HG03066 (cell line): ENCODE data around the gene IL6R.

Source experiments
- ATAC-seq: cut with Tn5 transposase; IDR thresholded peaks from one replicate; pipeline ENCODE4 v1.9.1; 2021; ENCODE audit warnings: low read depth; ENCODE audit not compliant: unreplicated experiment

Gene IL6R

DNA sequence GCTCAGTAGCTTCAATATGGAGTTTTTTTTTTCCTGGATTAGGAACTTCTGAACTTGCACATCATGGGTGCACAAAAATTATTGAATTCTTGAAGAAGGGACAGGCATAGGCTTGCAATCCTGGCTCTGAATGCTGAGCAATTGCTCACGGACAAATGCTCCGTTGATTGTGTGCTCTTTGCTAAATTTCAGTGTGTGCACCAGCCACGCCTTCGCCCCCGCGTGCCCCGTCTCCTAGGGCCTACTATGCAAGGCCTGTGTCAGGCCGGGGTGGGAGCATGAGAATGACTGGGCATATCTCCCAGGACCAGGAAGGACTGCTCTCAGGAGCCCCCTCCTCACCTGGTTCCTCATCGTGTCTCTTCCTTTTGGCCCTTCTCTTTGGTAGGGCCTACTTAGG, 17.4 kb downstream of the IL6R start:
- ATAC-seq: no peak

GRCh38 chr1:154423304-154423987, 18.3 kb downstream of the IL6R start:
- no peak for ATAC-seq

DNA sequence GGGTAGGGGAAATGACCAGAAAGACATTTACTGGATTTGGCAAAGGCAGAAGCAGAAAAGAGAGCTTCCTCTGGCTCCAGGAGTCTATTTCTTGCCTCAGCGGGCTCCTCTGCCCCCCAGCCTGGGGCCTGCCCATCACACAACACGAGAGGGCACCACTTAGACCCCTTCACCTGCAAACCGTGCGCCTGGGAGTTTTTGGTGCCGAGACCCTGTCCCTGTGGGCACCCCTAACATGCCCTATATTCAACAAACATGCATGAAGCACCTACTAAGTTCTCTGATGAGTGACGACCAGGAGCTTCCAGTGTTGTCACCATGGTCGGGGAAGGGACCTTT, 18.8 kb downstream of the IL6R start:
- no peak for ATAC-seq

DNA sequence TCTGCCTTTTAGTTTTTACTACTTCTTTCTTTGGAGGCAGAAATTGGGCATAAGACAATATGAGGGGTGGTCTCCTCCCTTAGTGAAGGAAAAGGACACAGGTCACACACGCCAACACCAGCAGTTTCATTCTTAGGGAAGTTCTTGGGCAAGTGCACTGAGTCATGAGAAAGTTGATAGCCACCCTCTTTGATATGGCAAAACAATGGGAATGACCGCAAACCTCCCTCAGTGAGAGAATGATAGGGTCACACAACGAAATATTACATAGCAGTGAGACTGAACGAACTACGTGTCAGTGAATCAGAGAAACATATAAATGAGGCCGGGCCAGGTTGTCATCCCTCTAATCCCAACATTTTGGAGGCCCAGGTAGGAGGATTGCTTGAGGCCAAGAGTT, 20.0 kb downstream of the IL6R start:
- ATAC-seq: no peak

GRCh38 chr1:154427173-154428139, 22.3 kb downstream of the IL6R start:
- ATAC-seq: no peak

- ATAC-seq: no peak
Observed at GRCh38 chr1:154429118-154429517, 24.0 kb downstream of the IL6R start.

DNA sequence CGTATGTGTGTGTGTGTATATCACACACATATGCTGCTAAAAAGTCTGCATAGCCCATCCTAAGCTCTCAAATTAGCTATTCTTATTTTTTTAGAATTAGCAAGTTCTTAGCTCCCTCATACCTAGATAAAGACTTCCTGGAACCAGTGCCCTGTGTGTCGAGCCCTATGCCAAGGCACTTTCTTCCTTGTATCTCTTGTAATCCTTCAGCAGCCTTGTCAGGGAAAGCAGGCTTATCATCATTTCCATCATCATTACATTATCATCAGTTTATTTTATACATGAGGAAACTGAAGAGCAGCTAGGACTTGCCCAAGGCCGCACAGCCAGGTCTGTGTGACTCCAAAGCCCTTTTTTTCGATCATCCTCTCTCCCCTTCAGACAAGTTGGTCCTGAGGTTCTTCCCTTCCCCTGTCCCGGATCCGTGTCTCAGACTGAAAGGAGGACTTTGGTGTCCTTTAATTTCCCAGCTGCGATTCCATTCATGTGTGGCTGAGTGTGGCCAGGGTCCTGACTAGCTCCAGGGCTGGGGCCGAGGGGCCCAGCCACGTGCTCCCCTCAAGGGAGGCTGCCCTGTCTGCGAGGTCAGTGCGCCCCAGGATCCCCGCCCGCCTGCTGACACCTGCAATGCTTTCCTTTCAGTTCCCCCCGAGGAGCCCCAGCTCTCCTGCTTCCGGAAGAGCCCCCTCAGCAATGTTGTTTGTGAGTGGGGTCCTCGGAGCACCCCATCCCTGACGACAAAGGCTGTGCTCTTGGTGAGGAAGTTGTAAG, 24.9 kb downstream of the IL6R start:
- no peak for ATAC-seq

DNA sequence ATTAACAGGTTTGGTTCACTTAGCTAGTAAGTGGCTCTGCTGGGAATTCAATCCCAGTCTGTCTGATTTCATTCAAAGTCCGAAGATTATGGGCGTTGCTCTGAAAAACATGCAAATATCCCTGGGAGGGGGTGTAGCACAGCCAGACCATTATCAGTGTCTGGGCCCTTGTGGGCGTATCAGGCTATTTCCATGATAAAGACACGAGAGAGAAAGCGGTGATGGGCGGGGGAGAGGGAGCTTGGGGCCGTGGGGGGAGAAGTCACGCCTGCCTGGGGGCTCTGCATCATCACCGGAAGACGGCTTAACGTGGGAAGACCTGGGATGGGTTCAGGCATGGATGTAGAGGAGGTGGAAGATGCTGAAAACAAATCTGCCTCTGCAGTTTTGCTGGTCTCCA, 25.8 kb downstream of the IL6R start:
- ATAC-seq: no peak

GRCh38 chr1:154431586-154432373, 26.6 kb downstream of the IL6R start:
- ATAC-seq: no peak

- no peak for ATAC-seq
Observed at GRCh38 chr1:154433161-154433764, 28.1 kb downstream of the IL6R start.

GRCh38 chr1:154434346-154435085, 29.4 kb downstream of the IL6R start:
- no peak for ATAC-seq

GRCh38 chr1:154435599-154436200, 30.6 kb downstream of the IL6R start:
- no peak for ATAC-seq

GRCh38 chr1:154436433-154436832, 31.3 kb downstream of the IL6R start:
- no peak for ATAC-seq

GRCh38 chr1:154440036-154440804, 35.1 kb downstream of the IL6R start:
- ATAC-seq: no peak

- no peak for ATAC-seq
Observed at GRCh38 chr1:154441241-154441888, 36.2 kb downstream of the IL6R start.

- ATAC-seq: no peak
Observed at GRCh38 chr1:154442006-154442740, 37.0 kb downstream of the IL6R start.
